Astrocyte of the cerebellum (primary cell): ENCODE measurements around the gene CLEC4M.

Experiments
- DNase-seq: peaks from one replicate; pipeline ENCODE4 v3.0.0-alpha.2; 2011; ENCODE audit warnings: low read depth
- H3K4me3 ChIP-seq: 2 replicates; pipeline ENCODE4 v1.5.1; 2011; ENCODE audit warnings: mild to moderate bottlenecking, low read depth, low read length, moderate library complexity
- in situ Hi-C: cut with HindIII; loops from 2 replicates; pipeline ENCODE4 v1.10.0; 2017; ENCODE audit warnings: low sequenced_read_pairs
- TF ChIP-seq, protein P1 (sequence below): IDR thresholded peaks from 2 replicates; pipeline ENCODE4 v1.5.1; 2012; ENCODE audit warnings: low read length, low read depth, moderate library complexity, mild to moderate bottlenecking; ENCODE audit errors: missing control alignments

CLEC4M gene

GRCh38 chr19:7771072-7771471 lies 8.0 kb downstream of the CLEC4M start:
- H3K4me3 ChIP-seq, result no peak overlapping the region
- TF ChIP-seq, protein P1, sequence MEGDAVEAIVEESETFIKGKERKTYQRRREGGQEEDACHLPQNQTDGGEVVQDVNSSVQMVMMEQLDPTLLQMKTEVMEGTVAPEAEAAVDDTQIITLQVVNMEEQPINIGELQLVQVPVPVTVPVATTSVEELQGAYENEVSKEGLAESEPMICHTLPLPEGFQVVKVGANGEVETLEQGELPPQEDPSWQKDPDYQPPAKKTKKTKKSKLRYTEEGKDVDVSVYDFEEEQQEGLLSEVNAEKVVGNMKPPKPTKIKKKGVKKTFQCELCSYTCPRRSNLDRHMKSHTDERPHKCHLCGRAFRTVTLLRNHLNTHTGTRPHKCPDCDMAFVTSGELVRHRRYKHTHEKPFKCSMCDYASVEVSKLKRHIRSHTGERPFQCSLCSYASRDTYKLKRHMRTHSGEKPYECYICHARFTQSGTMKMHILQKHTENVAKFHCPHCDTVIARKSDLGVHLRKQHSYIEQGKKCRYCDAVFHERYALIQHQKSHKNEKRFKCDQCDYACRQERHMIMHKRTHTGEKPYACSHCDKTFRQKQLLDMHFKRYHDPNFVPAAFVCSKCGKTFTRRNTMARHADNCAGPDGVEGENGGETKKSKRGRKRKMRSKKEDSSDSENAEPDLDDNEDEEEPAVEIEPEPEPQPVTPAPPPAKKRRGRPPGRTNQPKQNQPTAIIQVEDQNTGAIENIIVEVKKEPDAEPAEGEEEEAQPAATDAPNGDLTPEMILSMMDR, result no peak
- in situ Hi-C loops, result no loop called here
- DNase-seq, result no peak

- in situ Hi-C loops, result no loop called here
- TF ChIP-seq, protein P1, result no peak
- no peak overlapping the region for H3K4me3 ChIP-seq
- DNase-seq, result no peak
These were observed 9.8 kb downstream of the CLEC4M start for GRCh38 chr19:7772752-7773291.

- in situ Hi-C loops, result no loop called here
- DNase-seq, result no peak
- no peak overlapping the region for H3K4me3 ChIP-seq
- TF ChIP-seq, protein P1, result no peak
These were observed 10.8 kb downstream of the CLEC4M start for GRCh38 chr19:7773841-7774240.

- TF ChIP-seq, protein P1, result no peak
- H3K4me3 ChIP-seq, result no peak overlapping the region
- no peak for DNase-seq
- in situ Hi-C loops, result loop anchor here (25.0 kb wide), 1 partner anchor 188 kb away; the partner anchor contains the start of gene CAMSAP3
These were observed 12.7 kb downstream of the CLEC4M start for GRCh38 chr19:7775761-7776160.

DNA sequence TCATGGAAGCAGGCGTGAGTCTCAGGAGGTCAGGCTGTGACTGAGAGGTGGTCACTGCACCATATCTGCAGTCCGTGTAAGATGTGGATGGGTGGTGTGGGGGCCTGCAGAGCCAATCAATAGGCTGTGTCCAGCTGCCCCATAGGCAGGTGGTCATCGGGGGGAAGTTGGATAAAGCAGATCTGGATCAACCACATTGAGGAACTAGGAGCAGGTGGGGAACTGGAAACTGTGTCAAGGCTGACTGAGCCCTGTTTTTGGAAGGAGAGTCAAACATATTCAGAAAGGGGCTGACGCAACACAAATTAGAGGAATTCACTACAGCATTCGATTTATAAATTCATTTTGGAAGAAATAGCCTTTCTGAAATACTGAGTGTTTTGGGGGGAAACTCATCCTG lies 15.0 kb downstream of the CLEC4M start:
- in situ Hi-C loops, result loop anchor here (25.0 kb wide), 1 partner anchor 191 kb away; the partner anchor contains the start of gene CAMSAP3
- TF ChIP-seq, protein P1, result no peak
- H3K4me3 ChIP-seq, result no peak overlapping the region
- no peak for DNase-seq

DNA sequence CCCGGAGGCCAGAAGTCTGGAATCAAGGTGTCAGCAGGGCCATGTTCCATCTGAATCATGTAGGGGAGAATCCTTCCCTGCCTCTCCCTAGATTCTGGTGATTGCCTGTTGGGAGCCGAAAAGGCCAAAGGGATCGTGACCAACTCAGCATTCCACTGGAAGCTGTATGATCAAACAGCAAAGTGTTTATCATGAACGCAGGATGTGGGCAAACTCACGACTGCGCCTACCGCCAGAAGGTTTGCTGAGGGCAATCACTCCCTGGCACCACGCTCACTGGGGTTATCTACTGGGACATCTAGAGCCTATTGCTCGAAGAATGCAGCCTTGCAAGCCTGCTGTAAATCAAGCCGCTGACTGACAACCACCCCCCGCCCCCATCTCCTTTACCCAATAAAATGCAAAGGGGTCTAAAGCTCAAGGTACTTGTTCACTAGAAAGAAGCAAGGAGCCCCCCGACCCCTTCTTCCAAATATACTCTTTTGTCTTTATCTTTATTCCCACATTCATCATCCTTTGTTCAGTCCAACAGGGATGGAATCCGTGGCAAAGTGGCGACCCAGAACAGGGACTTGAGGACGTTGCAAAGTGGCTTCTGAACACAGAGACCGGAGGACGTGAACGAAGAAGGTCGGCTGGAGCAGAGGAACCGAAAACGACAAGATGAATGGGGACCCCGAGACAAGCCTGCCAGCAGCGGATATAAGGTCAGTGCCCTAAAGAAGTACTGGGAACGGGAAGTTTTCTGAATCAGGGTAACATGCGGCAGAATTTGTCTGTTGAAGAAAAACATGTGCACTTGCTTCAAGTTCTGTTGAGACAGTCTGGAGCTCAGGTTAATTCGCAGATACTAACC lies 16.8 kb downstream of the CLEC4M start:
- in situ Hi-C loops, result loop anchor here (25.0 kb wide), 1 partner anchor 193 kb away; the partner anchor contains the start of gene CAMSAP3
- TF ChIP-seq, protein P1, result no peak
- DNase-seq, result no peak
- no peak overlapping the region for H3K4me3 ChIP-seq
